HEK293T (cell line): Measurements from ENCODE around the gene APOL2.

Experiments used
- CTCF ChIA-PET: fragments of 350-600 bp; formaldehyde crosslinking; extraction: SDS; loops from one replicate; lab custom pipeline; 2021; ENCODE audit warnings: antibody characterized with exemption, inconsistent platforms; lab: Yijun Ruan, JAX
- POLR2A ChIA-PET: fragments of 350-600 bp; formaldehyde crosslinking; extraction: SDS; loops from one replicate; lab custom pipeline; 2020; ENCODE audit warnings: antibody characterized with exemption, inconsistent platforms; lab: Yijun Ruan, JAX
- DNase-seq: peaks from one replicate; pipeline ENCODE4 v3.0.0; 2012; ENCODE audit warnings: mixed read lengths; ENCODE audit errors: extremely low spot score
- ARNT ChIP-seq: fragments of 450-650 bp; IDR thresholded peaks from 2 replicates; pipeline ENCODE4 v1.6.1; 2017; ENCODE audit warnings: mild to moderate bottlenecking
- BHLHE40 ChIP-seq: fragments of 450-650 bp; IDR thresholded peaks from 2 replicates; pipeline ENCODE4 v1.6.1; 2016; ENCODE audit warnings: mild to moderate bottlenecking, moderate library complexity, borderline replicate concordance
- CTBP1 ChIP-seq: fragments of 450-650 bp; IDR thresholded peaks from 2 replicates; pipeline ENCODE4 v1.6.1; 2016; ENCODE audit warnings: borderline replicate concordance
- ELF4 ChIP-seq: fragments of 450-650 bp; IDR thresholded peaks from 2 replicates; pipeline ENCODE4 v1.6.1; 2017; ENCODE audit warnings: antibody characterized with exemption
- FOXA1 ChIP-seq: fragments of 450-650 bp; IDR thresholded peaks from 2 replicates; pipeline ENCODE4 v1.6.1; 2016; ENCODE audit warnings: mild to moderate bottlenecking
- FOXK2 ChIP-seq: fragments of 450-650 bp; IDR thresholded peaks from 2 replicates; pipeline ENCODE4 v1.6.1; 2016; ENCODE audit warnings: mild to moderate bottlenecking
- FOXM1 ChIP-seq: fragments of 450-650 bp; IDR thresholded peaks from 2 replicates; pipeline ENCODE4 v1.6.1; 2017; ENCODE audit warnings: mild to moderate bottlenecking, borderline replicate concordance
- HDGF ChIP-seq: fragments of 450-650 bp; IDR thresholded peaks from 2 replicates; pipeline ENCODE4 v1.6.1; 2017; ENCODE audit warnings: antibody characterized with exemption, borderline replicate concordance
- L3MBTL2 ChIP-seq: fragments of 450-650 bp; conservative IDR thresholded peaks from 2 replicates; pipeline ENCODE4 v1.6.1; 2016; ENCODE audit warnings: mild to moderate bottlenecking
- LEF1 ChIP-seq: fragments of 450-650 bp; IDR thresholded peaks from 2 replicates; pipeline ENCODE4 v1.6.1; 2017; ENCODE audit warnings: mild to moderate bottlenecking, borderline replicate concordance
- NFRKB ChIP-seq: fragments of 450-650 bp; IDR thresholded peaks from 2 replicates; pipeline ENCODE4 v1.6.1; 2016; ENCODE audit warnings: mild to moderate bottlenecking, moderate library complexity
- PKNOX1 ChIP-seq: fragments of 450-650 bp; IDR thresholded peaks from 2 replicates; pipeline ENCODE4 v1.6.1; 2016
- SP1 ChIP-seq: fragments of 450-650 bp; IDR thresholded peaks from 2 replicates; pipeline ENCODE4 v1.6.1; 2017
- SUZ12 ChIP-seq: fragments of 450-650 bp; IDR thresholded peaks from 2 replicates; pipeline ENCODE4 v1.6.1; 2016; ENCODE audit warnings: mild to moderate bottlenecking
- TARDBP ChIP-seq: fragments of 450-650 bp; IDR thresholded peaks from 2 replicates; pipeline ENCODE4 v1.6.1; 2016
- ZNF384 ChIP-seq: fragments of 450-650 bp; IDR thresholded peaks from 2 replicates; pipeline ENCODE4 v1.6.1; 2016

APOL2 gene

DNA sequence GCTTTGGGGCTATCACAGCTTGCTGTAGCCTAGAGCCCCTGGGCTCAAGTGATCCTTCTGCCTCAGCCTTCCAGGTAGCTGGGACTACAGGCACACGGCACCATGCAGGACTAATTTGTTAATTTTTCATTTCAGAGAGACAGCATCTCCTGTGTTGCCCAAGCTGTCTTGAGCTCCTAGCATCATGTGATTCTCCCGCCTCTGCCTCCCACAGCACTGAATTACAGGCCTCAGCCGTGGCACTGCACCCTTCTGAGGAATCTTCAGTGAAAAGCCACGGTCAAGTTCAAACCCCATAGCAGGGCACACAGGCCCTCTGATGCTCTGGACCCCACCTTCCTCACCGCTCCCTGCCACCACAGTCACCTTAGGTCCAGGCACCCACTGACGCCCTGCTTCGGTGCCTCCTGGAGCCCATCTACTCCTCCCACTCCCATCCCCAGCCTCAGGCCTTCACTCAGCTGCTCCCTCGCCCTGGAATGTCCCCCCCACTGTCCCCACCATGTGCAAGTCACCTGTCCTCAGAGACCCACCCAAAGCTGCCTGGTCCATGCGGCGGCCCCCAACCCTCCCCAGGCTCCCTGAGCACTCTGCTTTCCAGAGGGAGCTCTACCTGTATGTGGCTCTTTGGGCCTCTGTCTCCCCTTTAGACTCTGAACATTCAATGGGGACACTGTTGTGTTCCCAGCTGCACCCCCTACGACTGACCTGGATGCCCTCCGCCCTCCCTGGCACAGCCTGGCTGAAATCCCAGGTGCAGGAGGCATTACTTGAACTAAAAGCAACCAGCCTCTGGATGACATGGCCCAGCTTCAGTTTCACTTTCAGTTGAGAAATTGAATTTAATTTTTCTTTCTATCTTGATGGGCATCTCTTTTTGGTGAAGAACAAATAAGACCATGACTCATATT, 1.6 kb downstream of the APOL2 start:
- CTCF ChIA-PET: interaction anchor here (0.8 to 1.8 kb wide), 3 partner anchors 40 to 97 kb away, joined by 3 to 4 read pairs (median 3); no protein-coding TSS in a partner anchor
- TF ChIP-seq FOXA1: no peak
- TF ChIP-seq ELF4: no peak
- TF ChIP-seq PKNOX1: no peak
- no peak for TF ChIP-seq FOXM1
- no peak for TF ChIP-seq TARDBP
- no peak for DNase-seq
- POLR2A ChIA-PET: interaction anchor here (0.6 to 1.0 kb wide), 2 partner anchors 244 to 536 kb away, joined by 3 read pairs; partner anchors contain the start of gene TXN2

DNA sequence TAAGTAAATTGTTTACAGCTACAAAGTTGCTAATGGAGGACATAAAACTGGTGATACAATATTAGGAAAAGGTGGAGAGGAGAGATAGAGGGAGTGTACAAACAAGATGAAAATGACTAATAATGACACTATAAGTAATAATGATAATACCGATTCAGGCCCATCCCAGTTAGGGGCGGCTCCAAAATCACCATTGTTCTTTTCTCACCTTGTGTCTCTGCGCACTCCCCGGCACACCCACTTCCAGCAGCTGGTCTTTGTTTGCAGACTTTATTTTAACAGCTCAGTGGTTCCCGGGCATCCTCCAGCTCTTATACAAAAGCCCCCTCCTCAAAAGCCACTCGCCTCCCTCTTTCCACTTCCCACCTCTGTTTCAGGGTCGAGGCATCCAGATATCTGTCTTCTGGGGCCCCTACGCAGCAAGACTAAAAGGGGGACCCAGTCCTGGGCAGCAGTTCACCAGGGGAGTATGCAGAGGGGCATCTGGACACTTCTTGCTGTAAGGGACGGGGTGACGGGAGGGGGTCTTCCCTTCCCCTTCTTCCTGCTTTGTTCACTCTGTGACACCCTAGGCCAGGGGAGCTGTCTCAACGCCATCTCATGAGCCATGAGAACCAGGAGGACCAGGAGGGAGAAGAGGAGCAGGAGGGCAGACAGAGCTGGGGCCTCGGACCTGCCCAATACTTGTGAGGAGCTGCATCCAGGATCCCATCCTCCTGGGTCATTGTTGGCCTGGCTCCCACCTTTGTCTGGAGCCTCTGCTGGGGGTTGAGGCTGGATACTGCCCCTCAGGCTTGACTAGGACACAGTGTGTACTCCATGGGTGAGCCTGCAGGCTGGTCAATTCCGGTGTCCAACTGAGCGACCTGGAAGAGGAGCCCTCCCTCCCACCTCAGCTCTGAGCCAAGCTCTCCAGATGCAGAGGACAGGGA, 2.7 kb downstream of the APOL2 start:
- no peak for DNase-seq
- TF ChIP-seq FOXK2 (no peak), FOXA1 (no peak), TARDBP (no peak), ELF4 (no peak), SP1 (no peak), BHLHE40 (no peak), ARNT (no peak), PKNOX1 (no peak), L3MBTL2 (no peak), LEF1 (no peak), HDGF (no peak), FOXM1 (no peak), NFRKB (no peak), ZNF384 (no peak), CTBP1 (no peak), SUZ12 (no peak)
- ChIA-PET POLR2A (interaction anchor here (1.0 kb wide), 1 partner anchor 245 kb away, joined by 3 read pairs; the partner anchor contains the start of gene TXN2), CTCF (interaction anchor here (1.4 to 1.8 kb wide), 2 partner anchors 41 to 49 kb away, joined by 3 to 4 read pairs; no protein-coding TSS in a partner anchor)

DNA sequence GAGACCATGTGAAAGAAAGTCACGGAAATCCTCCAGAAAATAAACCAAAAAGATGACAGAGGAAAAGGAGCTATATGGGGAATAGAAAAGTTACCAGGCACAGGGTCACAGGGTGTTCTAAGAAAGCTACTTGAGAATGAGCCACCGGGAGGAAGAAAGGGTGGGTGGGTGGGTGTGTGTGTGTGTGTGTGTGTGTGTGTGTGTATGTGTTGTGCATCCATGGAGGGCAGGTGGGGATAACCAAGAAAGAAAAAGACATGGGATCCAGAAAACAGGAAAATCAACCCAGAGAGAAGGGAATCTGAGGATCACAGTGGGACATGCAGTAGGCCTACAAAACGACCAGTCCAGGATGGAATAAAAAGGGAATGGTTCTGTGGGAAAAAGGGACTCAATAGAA, 3.7 kb downstream of the APOL2 start:
- ChIA-PET POLR2A (interaction anchor here (0.6 kb wide), 1 partner anchor 38 kb away, joined by 3 read pairs; no protein-coding TSS in a partner anchor), CTCF (interaction anchor here (0.8 kb wide), 1 partner anchor 9 kb away, joined by 4 read pairs; no protein-coding TSS in a partner anchor)
- TF ChIP-seq LEF1: no peak
- TF ChIP-seq ELF4: no peak
- no peak for TF ChIP-seq L3MBTL2
- no peak for TF ChIP-seq FOXM1
- TF ChIP-seq TARDBP: no peak
- TF ChIP-seq ZNF384: no peak
- TF ChIP-seq SUZ12: no peak
- no peak for TF ChIP-seq NFRKB
- TF ChIP-seq HDGF: no peak
- TF ChIP-seq PKNOX1: no peak
- TF ChIP-seq ARNT: no peak
- no peak for TF ChIP-seq SP1
- DNase-seq: no peak

- CTCF ChIA-PET: interaction anchor here (0.8 kb wide), 1 partner anchor 10 kb away, joined by 4 read pairs; no protein-coding TSS in a partner anchor
- DNase-seq: no peak
- POLR2A ChIA-PET: no interaction called here
- TF ChIP-seq L3MBTL2 (no peak), FOXM1 (no peak), TARDBP (no peak), SP1 (no peak), FOXK2 (no peak), BHLHE40 (no peak), SUZ12 (no peak), LEF1 (no peak), ARNT (no peak), ZNF384 (no peak)
These were observed 4.4 kb downstream of the APOL2 start for GRCh38 chr22:36234919-36235318.

DNA sequence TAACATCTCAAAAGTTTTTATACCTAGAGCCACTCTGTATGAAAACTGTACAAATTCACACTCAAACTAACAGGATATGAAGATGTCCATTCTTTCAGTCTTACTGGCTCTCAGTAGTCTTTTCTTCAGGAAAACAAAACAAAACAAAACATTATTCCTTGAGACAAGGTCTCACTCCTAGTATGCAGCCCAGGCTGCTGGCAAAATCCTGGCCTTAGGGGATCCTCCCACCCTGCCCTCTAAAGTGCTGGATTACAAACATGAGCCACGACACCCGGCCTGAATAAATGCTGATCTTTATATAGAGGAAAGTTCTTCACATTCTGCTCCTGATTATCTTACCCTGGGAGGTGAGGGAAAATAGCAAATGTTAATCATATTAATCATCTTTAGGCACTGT, 5.1 kb downstream of the APOL2 start:
- POLR2A ChIA-PET: no interaction called here
- no peak for DNase-seq
- TF ChIP-seq ARNT (no peak), SUZ12 (no peak), TARDBP (no peak), SP1 (no peak), FOXA1 (no peak), CTBP1 (no peak), FOXK2 (no peak), ZNF384 (no peak), BHLHE40 (no peak), HDGF (no peak), NFRKB (no peak)
- CTCF ChIA-PET: no interaction called here
